Activated CD8-positive, alpha-beta memory T cell treated with anti-CD3 and anti-CD28 coated beads for 24 hours (primary cell): ENCODE data around the gene PIP5K1A.
"Not testable (repeated sequence)": the region's sequence is repeated elsewhere in the genome, so short reads cannot be mapped to it uniquely, and the experiment has no call there.

Experiments used
- DNase-seq: peaks from one replicate; pipeline ENCODE4 v3.0.0-alpha.2; 2020

The PIP5K1A gene

DNA sequence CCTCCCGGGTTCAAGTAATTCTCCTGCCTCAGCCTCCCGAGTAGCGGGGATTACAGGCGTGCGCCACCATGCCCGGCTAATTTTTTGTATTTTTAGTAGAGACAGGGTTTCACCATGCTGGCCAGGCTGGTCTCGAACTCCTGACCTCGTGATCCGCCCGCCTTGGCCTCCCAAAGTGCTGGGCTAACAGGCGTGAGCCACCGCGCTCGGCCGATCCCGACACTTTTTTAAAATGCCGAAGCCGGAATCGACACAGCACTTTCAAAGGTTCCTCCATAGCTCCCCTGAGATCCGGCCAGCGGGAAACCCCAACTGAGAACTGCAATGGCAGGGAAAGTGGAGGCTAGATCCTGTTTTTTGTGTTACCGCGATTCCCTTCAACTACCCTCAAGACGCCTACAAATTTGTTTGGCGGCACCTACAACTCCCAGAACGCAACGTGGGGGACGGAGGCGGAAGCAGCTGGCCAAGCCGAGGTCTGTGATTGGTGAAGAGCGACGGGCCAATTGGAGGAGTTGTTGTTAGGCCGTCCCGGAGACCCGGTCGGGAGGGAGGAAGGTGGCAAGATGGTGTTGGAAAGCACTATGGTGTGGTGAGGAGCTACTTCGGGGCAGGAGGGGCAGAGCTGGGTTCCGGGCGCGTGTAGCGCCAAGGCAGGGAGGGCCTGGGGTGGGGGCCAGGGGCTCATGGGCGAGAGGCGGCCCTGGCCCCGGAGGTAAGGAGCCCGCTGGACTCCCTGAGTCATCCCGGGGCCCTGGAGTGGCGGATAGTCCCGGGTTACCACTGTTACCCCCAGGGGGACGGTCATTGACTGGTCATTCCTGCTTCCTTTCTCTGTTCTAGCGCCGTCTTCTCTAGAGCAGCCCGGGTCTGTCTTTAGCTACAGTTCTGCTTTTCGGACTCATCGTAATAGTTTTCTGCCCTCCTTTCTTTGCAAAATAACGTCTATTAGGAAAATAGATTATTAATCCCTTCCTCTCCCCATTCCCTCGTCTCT lies 56.2 kb downstream of the PIP5K1A start, which contains the start of gene PSMD4:
Gene PSMD4 (plus strand): TSS at position 518 of the 997 bp plus-strand sequence. CDS start 49 bp downstream, at position 567.
- DNase-seq: peak; percentile 93

DNA sequence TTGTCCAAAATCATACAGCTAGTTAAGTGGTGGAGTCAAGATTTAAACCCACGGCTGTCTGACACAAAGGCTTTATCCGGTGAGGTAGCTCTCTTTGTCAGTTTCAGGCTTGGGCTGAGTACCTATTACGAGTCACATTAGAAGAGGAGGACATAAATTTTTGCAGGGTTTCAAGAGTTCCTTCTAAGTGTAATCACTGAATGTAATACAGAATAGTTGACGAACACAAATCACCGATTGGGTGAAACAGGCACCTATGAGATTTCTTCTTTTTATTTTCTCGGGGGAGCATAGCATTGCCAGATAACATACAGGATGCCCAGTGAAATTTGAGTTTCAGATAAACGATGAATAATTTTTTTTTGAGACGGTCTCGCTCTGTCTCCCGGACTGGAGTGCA lies 57.0 kb downstream of the PIP5K1A start:
- DNase-seq: no peak

DNA sequence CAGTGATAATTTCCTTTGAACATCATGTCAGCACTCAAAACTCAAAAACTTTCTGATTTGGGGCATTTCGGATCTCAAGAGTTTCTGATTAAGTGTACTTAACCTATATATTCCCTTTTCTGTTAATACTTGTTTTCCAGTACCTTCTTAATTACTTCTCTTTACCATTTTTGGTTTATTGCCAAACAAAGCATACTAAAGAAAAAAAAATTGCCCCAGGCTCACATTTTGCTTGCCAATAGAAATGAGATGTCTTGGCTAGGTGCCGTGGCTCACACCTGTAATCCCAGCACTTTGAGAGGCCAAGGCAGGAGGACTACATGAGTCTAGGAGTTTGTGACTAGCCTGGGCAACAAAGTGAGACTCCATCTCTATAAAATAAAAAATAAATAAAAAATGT lies 61.0 kb downstream of the PIP5K1A start:
- DNase-seq: no peak

DNA sequence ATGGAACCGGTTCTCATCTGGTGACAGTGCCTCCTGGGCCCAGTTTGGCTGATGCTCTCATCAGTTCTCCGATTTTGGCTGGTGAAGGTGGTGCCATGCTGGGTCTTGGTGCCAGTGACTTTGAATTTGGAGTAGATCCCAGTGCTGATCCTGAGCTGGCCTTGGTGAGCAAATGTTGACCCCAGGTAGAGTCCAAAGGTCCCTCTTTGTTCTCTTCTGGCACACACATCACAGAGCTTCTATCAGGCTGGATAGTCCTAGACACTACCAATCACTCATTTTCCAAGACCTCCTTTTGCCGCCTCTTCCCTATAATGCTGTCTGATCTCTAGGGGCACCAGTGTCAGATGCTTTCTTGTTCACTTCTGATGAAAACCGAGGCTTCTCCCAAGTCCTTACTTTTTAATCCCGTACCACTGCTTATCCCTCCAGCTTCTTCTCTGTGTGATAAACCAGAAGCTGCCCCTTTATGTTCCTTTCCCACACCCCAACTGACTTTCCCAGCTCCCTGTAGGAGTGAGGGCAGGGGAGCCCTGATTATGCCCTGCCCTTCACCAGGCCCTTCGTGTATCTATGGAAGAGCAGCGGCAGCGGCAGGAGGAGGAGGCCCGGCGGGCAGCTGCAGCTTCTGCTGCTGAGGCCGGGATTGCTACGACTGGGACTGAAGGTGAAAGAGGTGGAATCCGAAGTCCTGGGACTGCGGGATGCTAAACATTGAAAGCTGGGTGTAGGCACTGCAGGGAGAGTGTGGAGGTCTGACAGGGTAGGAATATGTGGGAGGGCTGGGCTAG lies 67.3 kb downstream of the PIP5K1A start:
- DNase-seq: no peak

DNA sequence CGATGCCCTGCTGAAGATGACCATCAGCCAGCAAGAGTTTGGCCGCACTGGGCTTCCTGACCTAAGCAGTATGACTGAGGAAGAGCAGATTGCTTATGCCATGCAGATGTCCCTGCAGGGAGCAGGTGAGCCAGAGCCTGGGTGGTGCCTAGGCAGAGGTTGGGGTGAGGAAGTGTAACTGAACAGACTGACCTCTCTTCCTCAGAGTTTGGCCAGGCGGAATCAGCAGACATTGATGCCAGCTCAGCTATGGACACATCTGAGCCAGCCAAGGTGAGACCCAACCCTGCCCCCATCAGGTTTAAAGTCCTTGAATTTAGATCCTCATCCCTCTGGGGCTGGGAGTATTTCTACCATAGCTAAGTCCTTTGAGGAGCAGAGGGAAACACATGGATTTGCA lies 68.0 kb downstream of the PIP5K1A start:
- no peak for DNase-seq

DNA sequence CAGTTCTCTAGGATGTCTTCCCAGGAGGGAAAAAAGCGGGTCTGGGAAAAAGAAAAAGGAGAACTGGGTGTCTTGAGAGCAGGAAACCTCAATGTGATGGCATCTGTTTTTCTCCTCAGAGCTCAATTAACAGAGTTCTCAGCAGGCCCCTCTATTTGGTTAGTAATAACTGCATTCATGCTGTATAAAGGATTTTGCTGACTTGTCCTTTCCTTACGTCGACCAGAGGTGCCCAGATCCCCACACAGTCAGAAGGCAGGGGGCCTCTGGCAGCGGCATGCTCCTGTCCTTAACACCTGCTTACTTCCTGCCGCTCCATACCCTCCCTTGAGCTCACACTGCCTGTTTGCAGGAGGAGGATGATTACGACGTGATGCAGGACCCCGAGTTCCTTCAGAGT lies 68.5 kb downstream of the PIP5K1A start:
- DNase-seq: no peak

DNA sequence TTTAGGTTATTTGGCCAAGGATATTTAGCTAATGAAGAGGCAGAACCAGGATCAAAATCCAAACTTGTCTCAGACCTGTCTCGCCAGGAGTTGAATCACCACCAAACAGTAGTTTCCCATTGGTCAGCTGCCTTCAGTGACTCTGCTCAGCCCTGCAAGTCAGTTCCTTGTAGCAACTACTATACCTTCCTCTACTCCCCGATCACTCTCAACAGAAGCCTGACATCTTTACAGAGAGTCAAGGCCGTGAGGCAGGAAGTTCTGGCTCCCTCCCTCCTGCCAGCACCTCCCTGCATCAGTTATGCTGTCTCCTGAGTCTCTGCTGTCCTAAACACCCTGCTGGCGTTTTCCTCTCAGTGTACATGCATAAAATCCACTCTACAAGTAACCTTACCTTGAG lies 69.4 kb downstream of the PIP5K1A start:
- DNase-seq: no peak

DNA sequence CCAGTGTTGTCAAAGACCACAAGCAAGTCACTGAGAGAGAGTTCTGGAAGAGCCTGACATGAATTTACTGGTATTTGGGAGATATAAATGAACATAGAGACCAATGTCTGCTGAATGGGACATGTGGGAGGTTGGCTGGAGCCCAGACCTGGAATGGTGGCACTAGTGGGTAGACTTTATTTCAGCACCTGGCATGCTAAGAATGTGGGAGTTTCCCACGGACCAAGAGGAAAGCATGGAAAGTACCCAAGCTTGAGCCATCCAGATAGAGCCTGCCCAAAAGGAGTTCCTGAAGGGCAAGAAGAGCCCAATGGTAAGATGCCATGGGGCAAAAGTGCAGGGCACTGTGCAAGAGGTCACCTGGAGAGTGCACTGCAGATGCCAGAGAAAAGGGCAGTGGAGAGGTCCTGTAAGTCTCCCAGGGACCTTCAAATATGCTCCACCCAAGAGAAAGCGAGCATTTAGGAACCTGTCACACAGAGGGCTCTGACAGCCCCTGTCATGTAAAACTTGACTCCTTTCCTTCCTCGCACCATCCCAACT lies 75.6 kb downstream of the PIP5K1A start:
- no peak for DNase-seq

DNA sequence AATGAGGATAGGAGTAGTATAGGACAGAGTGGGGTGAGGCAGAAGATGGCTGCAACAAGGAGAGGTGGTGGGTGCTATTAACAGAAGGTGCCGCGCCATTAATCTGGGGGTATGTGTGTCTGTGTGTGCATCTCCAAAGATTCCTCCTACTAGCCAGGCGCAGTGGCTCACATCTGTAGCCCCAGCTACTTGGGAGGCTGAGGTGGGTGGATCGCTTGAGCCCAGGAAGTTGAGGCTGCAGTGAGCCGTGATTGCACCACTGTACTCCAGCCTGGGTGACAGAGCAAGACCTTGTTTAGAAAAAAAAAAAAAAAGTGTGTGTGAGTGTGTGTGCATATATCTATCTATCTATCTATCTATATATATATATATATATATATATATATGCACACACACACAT lies 77.0 kb downstream of the PIP5K1A start:
- DNase-seq: not testable (repeated sequence)

DNA sequence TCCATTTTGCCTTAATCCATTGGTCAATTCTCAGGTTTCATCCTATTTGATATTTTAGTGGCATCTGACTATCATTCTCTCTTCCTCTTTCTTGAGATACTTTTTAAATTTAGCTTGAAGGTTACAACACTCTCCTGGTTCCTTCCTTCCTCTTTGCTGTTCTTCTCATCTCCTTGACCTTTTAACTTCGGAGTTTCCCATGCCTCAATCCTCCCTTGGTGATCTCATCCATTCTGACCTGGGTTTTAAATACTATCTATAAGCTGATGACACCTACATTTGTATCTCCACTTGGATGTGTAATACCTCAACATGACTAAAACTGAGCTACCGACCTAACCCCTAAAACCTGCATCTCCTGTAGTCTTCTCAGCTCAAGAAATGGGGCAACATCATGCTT lies 78.9 kb downstream of the PIP5K1A start:
- no peak for DNase-seq

DNA sequence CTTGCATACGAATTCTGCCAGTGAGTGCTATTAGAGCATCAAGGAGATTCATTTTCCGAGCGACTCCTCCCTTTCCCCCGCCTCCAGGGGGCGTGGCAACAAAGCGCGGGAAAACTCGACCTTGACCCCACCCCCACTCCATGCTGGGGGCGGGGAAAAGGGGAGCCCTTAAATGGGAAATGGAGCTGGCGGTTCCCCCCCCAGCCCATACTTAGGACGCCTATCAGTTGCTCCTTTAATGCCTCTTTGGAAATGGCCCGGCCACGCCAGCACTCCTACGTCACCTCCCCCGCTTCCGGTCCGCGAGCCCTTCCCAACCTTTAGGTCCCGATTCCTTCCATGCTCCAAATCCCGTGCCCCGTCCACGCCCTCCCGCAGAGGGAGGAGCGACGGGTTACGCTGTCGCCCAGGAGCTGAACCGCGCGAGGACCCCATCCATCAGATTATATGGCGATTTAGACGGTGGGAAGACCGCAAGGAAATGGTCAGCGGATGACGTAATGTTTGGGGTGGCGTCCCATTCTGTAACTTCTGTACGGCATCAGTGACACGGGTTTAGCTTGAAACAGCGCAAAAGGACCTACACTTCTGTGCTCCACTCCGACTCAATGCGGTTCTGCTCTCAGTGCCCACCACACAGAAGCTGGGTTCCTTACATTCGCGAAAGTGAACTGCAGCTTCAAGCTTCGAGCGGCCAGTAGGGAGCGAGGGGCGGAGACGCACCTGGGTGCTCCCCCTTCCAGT lies 83.0 kb downstream of the PIP5K1A start:
- DNase-seq: peak; percentile 99

DNA sequence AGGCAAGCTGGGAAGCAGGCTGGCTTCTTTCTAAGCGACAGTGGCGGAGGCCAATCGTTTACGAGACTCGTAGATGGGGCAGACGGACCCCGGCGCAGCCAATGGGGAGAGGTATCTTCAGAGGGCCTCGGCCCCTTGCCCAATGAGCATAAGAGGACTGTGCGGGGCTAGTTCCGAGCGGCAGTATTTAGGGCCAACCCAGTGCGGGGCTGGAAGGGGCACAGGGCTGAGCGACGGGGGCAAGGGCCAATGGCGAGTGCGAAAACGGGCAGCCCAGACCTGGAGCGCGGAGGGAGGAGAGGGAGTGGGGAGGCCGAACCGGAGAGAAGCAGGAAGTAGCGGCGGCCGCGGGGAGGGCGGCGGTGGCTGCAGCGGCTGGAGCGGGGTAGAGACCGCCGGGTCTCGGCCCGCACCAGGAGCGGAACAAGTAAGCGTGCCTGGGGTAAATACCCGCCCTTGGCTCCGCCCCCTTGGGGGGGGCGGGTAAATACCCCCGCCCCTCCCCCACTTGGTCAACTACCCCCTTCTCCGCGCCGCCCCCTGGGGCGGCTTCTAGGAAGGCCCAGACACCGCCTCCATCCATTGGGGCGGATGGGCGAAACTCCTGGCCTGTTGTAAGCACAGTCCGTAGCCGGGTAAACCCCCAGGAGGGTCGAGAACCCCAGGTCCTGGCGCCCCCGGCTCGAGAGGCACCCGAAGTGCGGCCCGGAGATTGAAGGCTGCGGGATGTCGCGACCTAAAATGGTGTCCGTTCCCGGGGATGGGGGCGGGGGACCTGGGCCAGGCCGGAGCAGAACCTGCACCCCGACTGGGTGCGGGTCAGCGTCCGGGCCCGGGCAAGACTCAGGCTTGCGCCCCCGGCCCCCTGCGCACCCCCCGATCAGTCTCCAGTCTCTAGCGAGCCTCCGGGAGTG lies 83.9 kb downstream of the PIP5K1A start, which contains the start of gene ZNF687:
Gene ZNF687 (plus strand): TSS at position 331 of the 914 bp plus-strand sequence. CDS start 3,993 bp downstream, outside the sequence.
- peak; percentile 99 for DNase-seq

DNA sequence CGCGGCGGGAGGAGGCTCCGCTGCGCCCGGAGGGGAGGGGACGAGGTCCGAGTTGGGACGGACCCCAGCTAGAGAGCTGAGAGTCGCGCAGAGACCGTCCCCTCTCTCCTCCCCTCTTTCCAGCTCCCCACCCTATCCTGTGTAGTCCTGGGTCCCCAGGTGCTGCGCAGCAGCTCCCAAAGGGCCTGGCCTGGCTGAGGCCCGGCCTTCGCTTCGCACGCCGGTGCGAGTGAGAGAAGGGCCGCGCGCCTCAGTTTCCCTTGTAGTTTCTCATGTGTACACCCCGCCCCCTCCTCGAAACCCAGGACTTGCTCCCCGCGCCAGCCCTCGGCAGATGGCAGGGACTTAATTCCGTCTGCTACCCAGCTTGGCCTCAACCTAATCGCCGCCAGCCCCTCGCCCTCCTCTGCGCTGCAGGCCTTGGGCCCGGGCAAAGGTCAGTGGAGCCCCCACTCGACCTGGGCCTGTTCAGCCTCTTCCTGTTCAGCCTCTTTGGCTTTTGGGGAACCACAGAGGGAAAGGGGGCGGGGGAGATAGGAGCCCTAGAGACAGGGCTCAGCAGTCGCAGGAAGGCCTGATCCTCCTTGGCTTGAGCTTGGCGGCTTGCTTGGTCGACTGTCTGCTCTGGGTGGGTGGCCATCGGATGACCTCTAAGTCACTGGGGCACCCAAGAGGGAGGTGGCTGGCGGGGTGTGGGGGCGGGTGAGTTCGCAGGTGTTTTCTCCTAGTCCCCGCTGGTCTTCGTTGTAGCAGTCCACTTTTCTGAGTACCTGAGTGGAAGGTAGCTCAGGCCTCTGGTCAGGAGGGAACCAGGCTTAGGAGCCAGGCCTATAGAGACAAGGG lies 84.8 kb downstream of the PIP5K1A start:
- DNase-seq: no peak

DNA sequence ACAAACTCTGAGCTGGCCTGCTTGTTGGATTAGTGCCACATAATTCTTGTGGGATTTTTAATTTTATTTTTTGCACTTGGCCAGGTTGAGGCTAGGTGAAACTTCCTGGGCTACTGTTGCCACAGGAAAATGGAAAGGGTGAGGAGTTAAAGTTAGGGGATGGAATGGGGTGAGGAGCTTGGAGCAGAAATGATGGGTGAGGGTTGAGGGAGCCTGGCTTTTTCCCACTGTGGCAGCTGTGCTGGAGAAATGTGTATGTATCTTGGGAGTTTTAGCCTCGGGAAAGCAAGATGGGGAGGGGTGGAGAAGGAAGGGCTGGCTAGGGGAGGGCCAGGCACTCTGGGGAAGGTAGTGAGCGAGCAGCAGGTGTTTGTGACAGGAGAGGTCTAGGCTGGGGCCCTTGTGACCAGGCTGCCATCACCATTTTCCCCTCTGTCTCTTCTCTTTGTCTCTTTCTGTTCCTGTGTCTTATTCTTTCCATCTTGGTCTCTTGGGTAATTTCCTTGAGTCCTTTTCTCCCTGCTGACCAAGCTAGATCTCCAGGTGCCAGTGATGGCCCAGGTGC lies 85.7 kb downstream of the PIP5K1A start:
- no peak for DNase-seq

DNA sequence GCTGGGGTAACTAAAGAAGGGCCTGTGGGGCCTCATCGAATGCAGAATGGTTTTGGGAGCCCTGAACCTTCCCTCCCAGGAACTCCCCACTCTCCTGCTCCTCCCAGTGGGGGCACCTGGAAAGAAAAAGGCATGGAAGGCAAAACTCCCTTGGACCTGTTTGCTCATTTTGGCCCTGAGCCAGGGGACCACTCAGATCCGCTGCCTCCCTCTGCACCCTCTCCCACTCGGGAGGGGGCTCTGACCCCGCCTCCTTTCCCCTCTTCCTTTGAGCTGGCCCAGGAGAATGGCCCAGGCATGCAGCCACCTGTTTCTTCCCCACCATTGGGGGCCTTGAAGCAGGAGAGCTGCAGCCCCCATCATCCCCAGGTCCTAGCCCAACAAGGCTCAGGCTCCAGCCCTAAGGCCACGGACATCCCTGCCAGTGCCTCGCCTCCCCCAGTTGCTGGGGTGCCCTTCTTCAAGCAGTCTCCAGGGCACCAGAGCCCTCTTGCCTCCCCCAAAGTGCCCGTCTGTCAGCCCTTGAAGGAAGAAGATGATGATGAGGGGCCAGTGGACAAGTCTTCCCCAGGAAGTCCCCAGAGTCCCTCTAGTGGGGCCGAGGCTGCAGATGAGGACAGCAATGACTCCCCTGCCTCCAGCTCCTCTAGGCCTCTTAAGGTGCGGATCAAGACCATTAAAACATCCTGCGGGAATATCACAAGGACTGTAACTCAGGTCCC lies 88.4 kb downstream of the PIP5K1A start:
- DNase-seq: no peak

DNA sequence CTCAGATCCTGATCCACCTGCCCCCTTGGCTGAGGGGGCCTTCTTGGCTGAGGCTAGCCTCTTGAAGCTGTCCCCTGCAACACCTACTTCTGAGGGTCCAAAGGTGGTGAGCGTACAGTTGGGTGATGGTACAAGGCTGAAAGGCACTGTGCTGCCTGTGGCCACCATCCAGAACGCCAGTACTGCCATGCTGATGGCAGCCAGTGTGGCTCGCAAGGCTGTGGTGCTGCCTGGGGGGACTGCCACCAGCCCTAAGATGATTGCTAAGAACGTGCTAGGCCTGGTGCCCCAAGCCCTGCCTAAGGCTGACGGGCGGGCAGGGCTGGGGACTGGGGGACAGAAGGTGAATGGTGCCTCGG lies 89.0 kb downstream of the PIP5K1A start:
- no peak for DNase-seq

DNA sequence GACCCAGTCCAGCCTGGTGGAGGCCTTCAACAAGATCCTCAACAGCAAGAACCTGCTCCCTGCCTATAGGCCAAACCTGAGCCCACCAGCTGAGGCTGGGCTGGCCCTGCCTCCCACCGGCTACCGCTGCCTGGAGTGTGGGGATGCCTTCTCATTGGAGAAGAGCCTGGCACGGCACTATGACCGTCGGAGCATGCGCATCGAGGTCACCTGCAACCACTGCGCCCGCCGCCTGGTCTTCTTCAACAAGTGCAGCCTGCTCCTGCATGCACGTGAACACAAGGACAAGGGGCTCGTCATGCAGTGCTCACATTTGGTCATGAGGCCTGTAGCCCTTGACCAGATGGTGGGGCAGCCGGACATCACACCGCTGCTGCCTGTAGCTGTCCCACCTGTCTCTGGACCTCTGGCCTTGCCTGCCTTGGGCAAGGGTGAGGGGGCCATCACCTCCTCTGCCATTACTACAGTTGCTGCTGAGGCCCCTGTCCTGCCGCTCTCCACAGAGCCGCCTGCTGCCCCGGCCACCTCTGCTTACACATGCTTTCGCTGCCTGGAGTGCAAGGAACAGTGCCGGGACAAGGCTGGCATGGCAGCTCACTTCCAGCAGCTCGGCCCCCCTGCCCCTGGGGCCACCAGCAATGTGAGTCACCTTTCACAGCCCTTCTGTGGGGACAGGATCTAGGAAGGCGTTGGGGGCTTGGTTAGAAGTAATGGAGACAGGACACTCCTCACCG lies 89.6 kb downstream of the PIP5K1A start:
- no peak for DNase-seq

DNA sequence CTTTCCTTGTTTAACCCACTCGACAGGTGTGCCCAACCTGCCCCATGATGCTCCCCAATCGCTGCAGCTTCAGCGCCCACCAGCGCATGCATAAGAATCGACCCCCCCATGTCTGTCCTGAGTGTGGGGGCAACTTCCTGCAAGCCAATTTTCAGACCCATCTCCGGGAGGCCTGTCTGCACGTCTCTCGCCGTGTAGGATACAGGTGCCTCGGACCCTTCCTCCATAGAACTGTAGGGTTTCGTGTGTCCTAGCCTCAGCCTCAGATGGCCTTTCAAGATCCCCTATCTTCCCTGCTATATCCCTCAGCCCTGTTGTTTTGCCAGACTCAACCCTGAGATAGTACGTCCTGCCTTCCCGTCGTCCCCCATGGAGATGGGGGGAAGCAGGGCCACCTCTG lies 90.2 kb downstream of the PIP5K1A start:
- DNase-seq: no peak
